Parathyroid adenoma (tissue), 2 donors: ENCODE data around the gene UFSP2.

Experiments
- H2AFZ ChIP-seq: fragments of 300-600 bp; sonication (generic); one replicate; pipeline ENCODE4 v1.7.0; 2017; ENCODE audit warnings: antibody characterized with exemption, mild to moderate bottlenecking
- H3K27ac ChIP-seq: fragments of 300-600 bp; sonication (generic); one replicate; pipeline ENCODE4 v1.7.0; 2017
- H3K27me3 ChIP-seq: fragments of 300-600 bp; sonication (generic); one replicate; pipeline ENCODE4 v1.7.0; 2017; ENCODE audit warnings: low read length; ENCODE audit not compliant: control insufficient read depth, insufficient read depth
- H3K36me3 ChIP-seq: fragments of 300-600 bp; sonication (generic); one replicate; pipeline ENCODE4 v1.7.0; 2017; ENCODE audit warnings: low read length; ENCODE audit not compliant: control insufficient read depth, insufficient read depth
- H3K4me1 ChIP-seq: fragments of 300-600 bp; sonication (generic); one replicate; pipeline ENCODE4 v1.7.0; 2017; ENCODE audit warnings: control low read depth
- H3K4me2 ChIP-seq: fragments of 300-600 bp; sonication (generic); one replicate; pipeline ENCODE4 v1.7.0; 2017; ENCODE audit warnings: low read length
- H3K4me3 ChIP-seq: fragments of 300-600 bp; sonication (generic); one replicate; pipeline ENCODE4 v1.7.0; 2017; ENCODE audit warnings: low read depth, low read length
- H3K79me2 ChIP-seq: fragments of 300-600 bp; sonication (generic); one replicate; pipeline ENCODE4 v1.7.0; 2017; ENCODE audit warnings: control low read depth
- H3K9ac ChIP-seq: fragments of 300-600 bp; sonication (generic); one replicate; pipeline ENCODE4 v1.7.0; 2017; ENCODE audit warnings: mild to moderate bottlenecking
- H3K9me3 ChIP-seq: fragments of 300-600 bp; sonication (generic); one replicate; pipeline ENCODE4 v1.7.0; 2017; ENCODE audit warnings: low read length; ENCODE audit not compliant: control insufficient read depth
- TF ChIP-seq, protein P1 (sequence below): fragments of 300-600 bp; sonication (generic); IDR thresholded peaks from one replicate; pipeline ENCODE4 v1.7.0; 2017; ENCODE audit warnings: antibody characterized with exemption, mild to moderate bottlenecking
- donor health status: primary hyperparathyroidism.

Gene UFSP2

DNA sequence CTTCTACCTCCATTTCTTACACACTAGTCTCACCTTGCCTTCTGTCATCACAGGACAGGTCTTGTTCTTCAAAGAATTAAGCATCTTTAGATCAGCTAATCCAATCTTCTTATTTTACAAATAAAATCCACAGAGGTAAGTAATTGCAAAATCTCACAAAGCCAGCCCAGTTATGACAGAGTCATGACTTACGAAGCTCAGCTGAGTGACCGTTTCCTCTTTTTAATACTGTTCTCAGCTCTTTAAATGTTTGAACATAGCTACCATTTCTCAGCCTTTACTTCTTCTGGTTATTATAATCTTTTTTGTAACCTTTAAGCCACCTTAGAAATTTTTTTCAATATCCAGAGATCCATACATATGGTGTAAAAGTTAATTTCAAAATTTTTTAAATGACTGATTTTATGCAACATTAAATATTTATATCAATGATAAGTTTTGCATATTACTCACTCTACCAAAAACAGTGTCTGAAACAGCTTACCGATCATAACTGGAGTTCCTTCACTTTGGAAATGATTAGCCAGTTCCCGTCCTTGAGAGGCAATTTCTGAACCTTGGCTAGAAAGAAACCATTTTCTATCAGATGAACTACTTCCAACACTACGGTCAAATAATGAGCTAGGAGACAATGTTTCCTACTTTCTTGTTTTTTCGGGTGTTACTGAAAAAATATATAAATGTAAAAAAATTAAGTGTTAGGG is 20.3 kb downstream of the UFSP2 start:
- Histone ChIP-seq H3K4me2 (no peak overlapping the region), H3K4me3 (no peak overlapping the region), H3K9ac (no peak overlapping the region), H3K27ac (no peak overlapping the region), H3K79me2 (no peaks in the 10 kb centered on the region), H3K4me1 (no peaks in the 10 kb centered on the region), H3K27me3 (no peaks in the 10 kb centered on the region), H3K36me3 (no peaks in the 10 kb centered on the region), H3K9me3 (no peaks in the 10 kb centered on the region), H2AFZ (no peak overlapping the region)
- TF ChIP-seq, protein P1, sequence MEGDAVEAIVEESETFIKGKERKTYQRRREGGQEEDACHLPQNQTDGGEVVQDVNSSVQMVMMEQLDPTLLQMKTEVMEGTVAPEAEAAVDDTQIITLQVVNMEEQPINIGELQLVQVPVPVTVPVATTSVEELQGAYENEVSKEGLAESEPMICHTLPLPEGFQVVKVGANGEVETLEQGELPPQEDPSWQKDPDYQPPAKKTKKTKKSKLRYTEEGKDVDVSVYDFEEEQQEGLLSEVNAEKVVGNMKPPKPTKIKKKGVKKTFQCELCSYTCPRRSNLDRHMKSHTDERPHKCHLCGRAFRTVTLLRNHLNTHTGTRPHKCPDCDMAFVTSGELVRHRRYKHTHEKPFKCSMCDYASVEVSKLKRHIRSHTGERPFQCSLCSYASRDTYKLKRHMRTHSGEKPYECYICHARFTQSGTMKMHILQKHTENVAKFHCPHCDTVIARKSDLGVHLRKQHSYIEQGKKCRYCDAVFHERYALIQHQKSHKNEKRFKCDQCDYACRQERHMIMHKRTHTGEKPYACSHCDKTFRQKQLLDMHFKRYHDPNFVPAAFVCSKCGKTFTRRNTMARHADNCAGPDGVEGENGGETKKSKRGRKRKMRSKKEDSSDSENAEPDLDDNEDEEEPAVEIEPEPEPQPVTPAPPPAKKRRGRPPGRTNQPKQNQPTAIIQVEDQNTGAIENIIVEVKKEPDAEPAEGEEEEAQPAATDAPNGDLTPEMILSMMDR = no peak

DNA sequence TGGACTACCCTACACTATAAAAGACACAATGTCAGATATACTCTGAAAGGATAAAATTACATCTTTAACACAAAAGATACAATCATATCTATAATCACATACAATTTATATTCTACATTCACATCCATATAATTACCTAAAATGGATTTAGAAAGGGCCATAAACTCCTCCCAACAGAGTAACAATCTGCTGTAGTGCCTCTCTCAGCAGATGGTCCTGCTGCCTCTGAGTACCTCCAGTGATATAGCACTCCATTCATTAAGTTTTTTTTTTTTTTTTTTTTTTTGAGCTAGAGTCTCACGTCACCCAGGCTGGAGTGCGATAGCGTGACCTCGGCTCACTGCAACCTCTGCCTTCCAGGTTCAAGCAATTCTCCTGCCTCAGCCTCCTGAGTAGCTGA is 21.7 kb downstream of the UFSP2 start:
- Histone ChIP-seq H2AFZ (no peak overlapping the region), H3K4me2 (no peak overlapping the region), H3K4me3 (no peak overlapping the region), H3K27me3 (no peaks in the 10 kb centered on the region), H3K27ac (no peak overlapping the region), H3K4me1 (no peaks in the 10 kb centered on the region), H3K9ac (no peak overlapping the region), H3K9me3 (no peaks in the 10 kb centered on the region), H3K36me3 (no peaks in the 10 kb centered on the region), H3K79me2 (no peaks in the 10 kb centered on the region)
- TF ChIP-seq, protein P1 = no peak

DNA sequence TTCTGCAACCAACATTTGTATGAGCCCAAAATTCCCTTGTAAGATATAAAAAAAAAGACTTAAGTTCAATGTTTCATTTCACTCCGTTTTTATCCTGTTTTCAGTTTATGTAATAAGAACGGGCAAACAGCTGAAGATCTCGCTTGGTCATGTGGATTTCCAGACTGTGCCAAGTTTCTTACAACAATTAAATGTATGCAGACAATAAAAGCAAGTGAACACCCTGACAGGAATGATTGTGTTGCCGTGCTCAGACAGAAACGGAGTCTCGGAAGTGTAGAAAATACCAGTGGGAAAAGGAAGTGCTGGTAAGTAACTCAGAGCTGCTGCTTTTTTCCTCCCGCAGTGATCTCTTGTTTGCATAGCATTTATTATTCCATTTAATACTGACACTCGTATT is 26.3 kb downstream of the UFSP2 start:
- Histone ChIP-seq H3K4me2 (no peak overlapping the region), H3K9me3 (no peaks in the 10 kb centered on the region), H3K9ac (no peak overlapping the region), H3K79me2 (no peaks in the 10 kb centered on the region), H3K27ac (no peak overlapping the region), H3K36me3 (no peaks in the 10 kb centered on the region), H3K27me3 (no peaks in the 10 kb centered on the region), H3K4me1 (no peaks in the 10 kb centered on the region), H2AFZ (no peak overlapping the region), H3K4me3 (no peak overlapping the region)
- TF ChIP-seq, protein P1 = no peak

DNA sequence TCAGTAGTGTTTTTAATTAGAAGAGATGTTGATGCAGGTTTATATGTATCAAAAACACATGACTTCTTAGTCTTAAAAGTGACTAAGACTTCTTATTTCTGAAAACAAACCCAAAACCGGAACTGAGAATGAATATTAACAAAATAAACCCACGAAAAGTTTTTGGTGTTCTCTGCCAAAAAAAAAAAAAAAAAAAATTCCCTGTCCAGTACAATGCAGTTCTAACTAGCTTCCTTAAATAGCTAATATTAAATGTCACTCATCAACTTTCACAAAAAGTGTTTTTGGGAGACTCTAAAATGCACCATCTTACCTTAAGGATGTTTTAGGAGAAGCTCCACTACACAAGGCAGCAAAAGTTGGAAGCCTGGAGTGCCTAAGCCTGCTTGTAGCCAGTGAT is 27.1 kb downstream of the UFSP2 start:
- Histone ChIP-seq H3K4me2 (no peak overlapping the region), H3K9ac (no peak overlapping the region), H3K9me3 (no peaks in the 10 kb centered on the region), H3K4me1 (no peaks in the 10 kb centered on the region), H3K79me2 (no peaks in the 10 kb centered on the region), H3K36me3 (no peaks in the 10 kb centered on the region), H3K27me3 (no peaks in the 10 kb centered on the region), H3K27ac (no peak overlapping the region), H2AFZ (no peak overlapping the region), H3K4me3 (no peak overlapping the region)
- TF ChIP-seq, protein P1 = no peak
